Chondrocyte (in vitro differentiated cells): ENCODE data around the gene ADAM23. TPM values are rescaled to one million over a fixed set of nuclear protein-coding genes. Genes with fewer than 3 reads are reported as not detected.

ENCODE experiments used
- DNase-seq: peaks from one replicate; pipeline ENCODE4 v3.0.0; 2021; ENCODE audit warnings: mixed read lengths, low spot score
- H3K27ac Mint-ChIP-seq: one replicate; pipeline ENCODE4 v1.8.0; 2021; ENCODE audit warnings: mild to moderate bottlenecking, moderate library complexity, mixed read lengths; ENCODE audit not compliant: unreplicated experiment
- H3K27me3 Mint-ChIP-seq: 2 replicates; pipeline ENCODE4 v1.8.0; 2021; ENCODE audit warnings: low read depth, mixed read lengths
- H3K36me3 Mint-ChIP-seq: 2 replicates; pipeline ENCODE4 v1.8.0; 2021; ENCODE audit warnings: low read depth, mixed read lengths
- H3K4me1 Mint-ChIP-seq: 2 replicates; pipeline ENCODE4 v1.8.0; 2021; ENCODE audit warnings: low read depth, mild to moderate bottlenecking, mixed read lengths
- H3K4me3 Mint-ChIP-seq: one replicate; pipeline ENCODE4 v1.8.0; 2021; ENCODE audit warnings: mild to moderate bottlenecking, moderate library complexity, mixed read lengths; ENCODE audit not compliant: unreplicated experiment
- H3K9me3 Mint-ChIP-seq: 2 replicates; pipeline ENCODE4 v1.8.0; 2021; ENCODE audit warnings: low read depth, mixed read lengths
- CTCF ChIP-seq: fragments of 200-600 bp; sonication (generic); IDR thresholded peaks from 2 replicates; pipeline ENCODE4 v1.5.0; 2021; ENCODE audit warnings: antibody characterized with exemption, mild to moderate bottlenecking, moderate library complexity
- total RNA-seq: library from RNA; stranded (reverse); gene quantifications from 3 replicates; pipeline ENCODE4 v1.2.1, GENCODE V29; 2021

ADAM23 gene
- total RNA-seq, 1 donor from 2014 or later, result 22.7 TPM

GRCh38 chr2:206424134-206424533 lies 19.2 kb upstream of the ADAM23 start:
- H3K36me3 Mint-ChIP-seq, result peaks cover 1% of the 10 kb centered on the region
- no peaks in the 10 kb centered on the region for H3K27me3 Mint-ChIP-seq
- DNase-seq, result no peak
- H3K4me3 Mint-ChIP-seq, result no peak overlapping the region
- peaks cover 26% of the 10 kb centered on the region for H3K4me1 Mint-ChIP-seq
- no peaks in the 10 kb centered on the region for H3K9me3 Mint-ChIP-seq
- H3K27ac Mint-ChIP-seq, result peak overlapping the region; percentile 59
- no peak for TF ChIP-seq CTCF

DNA sequence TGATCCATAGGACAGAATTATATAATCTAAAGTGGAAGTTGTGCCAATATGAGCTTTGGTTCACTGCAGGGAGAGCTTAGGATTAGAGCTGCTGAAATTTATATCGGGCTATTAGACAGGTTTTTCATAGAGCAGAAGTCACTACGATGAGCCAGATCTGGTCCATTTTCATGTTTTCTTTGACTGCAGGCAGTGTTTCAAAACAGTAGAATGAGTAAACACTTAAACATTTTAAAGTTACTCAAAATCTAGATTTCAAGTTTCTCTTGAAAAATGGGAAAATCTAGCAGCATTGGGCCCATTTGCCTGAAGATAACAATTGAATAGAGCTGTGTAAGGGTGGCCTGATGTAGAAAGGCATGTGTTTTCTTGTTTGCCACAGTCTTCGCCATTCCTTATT lies 14.5 kb upstream of the ADAM23 start:
- Mint-ChIP-seq H3K4me3 (no peak overlapping the region), H3K4me1 (peaks cover 10% of the 10 kb centered on the region), H3K9me3 (no peaks in the 10 kb centered on the region), H3K27me3 (no peaks in the 10 kb centered on the region), H3K36me3 (no peaks in the 10 kb centered on the region), H3K27ac (no peak overlapping the region)
- TF ChIP-seq CTCF, result no peak
- DNase-seq, result no peak

DNA sequence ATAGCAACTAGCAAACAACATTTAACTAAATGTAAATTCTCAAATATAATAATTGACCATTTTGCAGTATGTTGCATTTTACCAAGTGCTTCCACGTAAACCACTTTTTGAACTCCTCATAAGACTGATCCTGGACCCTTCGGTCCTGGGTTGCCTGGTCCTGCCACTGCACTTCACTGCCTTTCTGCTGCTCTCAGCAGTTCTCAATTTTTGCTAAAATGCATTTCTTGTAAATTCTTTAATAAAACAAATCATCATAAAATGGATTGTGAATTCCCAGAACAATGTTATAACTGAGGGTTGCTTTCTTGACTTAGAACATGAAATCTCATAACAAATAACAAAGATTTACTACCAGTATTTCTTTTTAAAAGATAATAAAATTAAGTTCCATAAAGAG lies 12.9 kb upstream of the ADAM23 start:
- no peaks in the 10 kb centered on the region for H3K27me3 Mint-ChIP-seq
- no peak overlapping the region for H3K4me3 Mint-ChIP-seq
- DNase-seq, result no peak
- H3K9me3 Mint-ChIP-seq, result no peaks in the 10 kb centered on the region
- H3K36me3 Mint-ChIP-seq, result no peaks in the 10 kb centered on the region
- no peaks in the 10 kb centered on the region for H3K4me1 Mint-ChIP-seq
- TF ChIP-seq CTCF, result no peak
- H3K27ac Mint-ChIP-seq, result no peak overlapping the region

GRCh38 chr2:206431439-206431838 lies 11.9 kb upstream of the ADAM23 start:
- no peak overlapping the region for H3K4me3 Mint-ChIP-seq
- no peak for TF ChIP-seq CTCF
- H3K4me1 Mint-ChIP-seq, result no peaks in the 10 kb centered on the region
- H3K27me3 Mint-ChIP-seq, result no peaks in the 10 kb centered on the region
- H3K9me3 Mint-ChIP-seq, result no peaks in the 10 kb centered on the region
- no peaks in the 10 kb centered on the region for H3K36me3 Mint-ChIP-seq
- H3K27ac Mint-ChIP-seq, result no peak overlapping the region
- no peak for DNase-seq

DNA sequence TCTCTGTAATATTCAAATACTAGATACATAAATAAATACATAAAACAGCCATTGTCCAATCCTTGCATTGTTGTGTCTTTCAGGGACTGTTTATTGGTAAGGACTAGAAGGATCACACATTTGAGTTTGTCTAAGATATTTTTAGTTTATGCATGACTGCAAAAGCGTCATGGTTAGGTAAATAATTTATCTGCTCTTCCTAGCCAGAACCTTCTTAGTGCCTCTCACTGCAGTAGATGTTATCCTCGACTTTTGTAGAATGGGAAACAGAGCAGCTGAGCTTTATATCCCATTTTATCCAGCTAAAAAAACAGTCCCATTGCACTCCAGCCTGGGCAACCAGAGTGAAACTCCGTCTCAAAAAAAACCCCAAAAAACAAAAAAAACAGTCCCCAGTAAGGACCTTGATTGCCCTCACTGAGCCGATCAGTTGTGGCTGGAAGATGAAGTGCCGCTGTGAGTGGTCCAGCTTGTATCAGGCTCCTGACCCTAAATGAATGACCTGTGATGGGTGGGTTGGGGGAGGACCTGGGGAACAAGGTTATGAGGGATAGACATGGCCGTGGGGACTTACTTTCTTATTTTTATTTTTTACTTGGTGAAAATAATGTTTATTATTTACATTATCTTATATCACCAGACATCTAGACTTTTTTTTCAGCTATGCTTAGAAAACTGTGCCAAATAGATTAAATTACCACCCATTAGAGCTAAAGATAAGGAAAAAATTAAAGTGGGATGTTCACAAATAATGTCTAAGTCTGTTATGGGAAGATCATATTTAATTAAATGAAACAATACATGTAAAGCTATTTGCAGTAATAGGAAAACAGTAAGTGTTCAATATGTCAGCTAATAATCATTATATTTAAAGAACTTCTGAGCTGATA lies 10.9 kb upstream of the ADAM23 start:
- no peak for TF ChIP-seq CTCF
- no peaks in the 10 kb centered on the region for H3K4me1 Mint-ChIP-seq
- H3K9me3 Mint-ChIP-seq, result no peaks in the 10 kb centered on the region
- no peak overlapping the region for H3K27ac Mint-ChIP-seq
- H3K36me3 Mint-ChIP-seq, result no peaks in the 10 kb centered on the region
- no peak for DNase-seq
- no peak overlapping the region for H3K4me3 Mint-ChIP-seq
- H3K27me3 Mint-ChIP-seq, result no peaks in the 10 kb centered on the region
